HEK293 (cell line): ENCODE results near the gene SIGLEC5.

ENCODE experiments used
- CTCF ChIA-PET: fragments of 350-600 bp; formaldehyde crosslinking; extraction: SDS; loops from one replicate; lab custom pipeline; 2021; ENCODE audit warnings: antibody characterized with exemption; lab: Yijun Ruan, JAX
- POLR2A ChIA-PET: fragments of 300-600 bp; formaldehyde crosslinking; extraction: SDS; loops from one replicate; lab custom pipeline; 2020; ENCODE audit warnings: antibody characterized with exemption, inconsistent platforms; lab: Yijun Ruan, JAX
- H3K27ac ChIP-seq: fragments of 200-500 bp; sonication (Bioruptor generic); 2 replicates; pipeline ENCODE4 v1.5.1; 2014; ENCODE audit warnings: low read depth, low read length, control low read depth, inconsistent platforms; ENCODE audit errors: extremely low read depth
- H3K36me3 ChIP-seq, 2 experiments: fragments of 200-500 bp in 1 of 2; sonication (Bioruptor generic) in 1 of 2; 1 replicate in 1 of 2; 2 replicates in 1 of 2; pipeline ENCODE4 v1.5.1; 2014 to 2017; ENCODE audit warnings: inconsistent platforms in 2 of 2, low read length in 2 of 2; ENCODE audit not compliant: control insufficient read depth in 2 of 2, insufficient read depth in 1 of 2
- H3K4me1 ChIP-seq: fragments of 200-500 bp; sonication (Bioruptor generic); 2 replicates; pipeline ENCODE4 v1.5.1; 2014; ENCODE audit warnings: mild to moderate bottlenecking, low read length, inconsistent platforms; ENCODE audit not compliant: control insufficient read depth, insufficient read depth
- H3K4me3 ChIP-seq: 2 replicates; pipeline ENCODE4 v1.5.1; 2011; ENCODE audit warnings: low read depth, mild to moderate bottlenecking, control low read depth, low read length, moderate library complexity
- H3K9me3 ChIP-seq: fragments of 200-500 bp; sonication (Bioruptor generic); 2 replicates; pipeline ENCODE4 v1.5.1; 2014; ENCODE audit warnings: low read depth, low read length, inconsistent platforms; ENCODE audit not compliant: control insufficient read depth, insufficient read depth
- KLF8 ChIP-seq: fragments of 450-650 bp; formaldehyde crosslinking; IDR thresholded peaks from 2 replicates; pipeline ENCODE4 v1.5.1; 2016; ENCODE audit warnings: missing biosample characterization, missing genetic modification characterization
- SETDB1 ChIP-seq: IDR thresholded peaks from one replicate; pipeline ENCODE4 v1.6.1; 2017; ENCODE audit warnings: mild to moderate bottlenecking, low read length, moderate library complexity, mixed read lengths; ENCODE audit not compliant: insufficient read length
- ZNF133 ChIP-seq: fragments of 450-650 bp; formaldehyde crosslinking; IDR thresholded peaks from 2 replicates; pipeline ENCODE4 v1.5.1; 2016; ENCODE audit warnings: missing biosample characterization, missing genetic modification characterization
- ZNF138 ChIP-seq: fragments of 450-650 bp; formaldehyde crosslinking; IDR thresholded peaks from 2 replicates; pipeline ENCODE4 v1.5.1; 2016; ENCODE audit warnings: missing biosample characterization, missing genetic modification characterization, borderline replicate concordance
- ZNF239 ChIP-seq: fragments of 450-650 bp; formaldehyde crosslinking; IDR thresholded peaks from 2 replicates; pipeline ENCODE4 v1.5.1; 2016; ENCODE audit warnings: missing biosample characterization, missing genetic modification characterization
- ZNF24 ChIP-seq: fragments of 450-650 bp; formaldehyde crosslinking; IDR thresholded peaks from 2 replicates; pipeline ENCODE4 v1.5.1; 2016; ENCODE audit warnings: missing biosample characterization, missing genetic modification characterization
- ZNF274 ChIP-seq, 2 experiments: fragments of 200-500 bp in 1 of 2; fragments of 450-650 bp in 1 of 2; sonication (Bioruptor generic) in 1 of 2; formaldehyde crosslinking in 1 of 2; IDR thresholded peaks; 2 replicates each; pipeline versions ENCODE4 v1.5.1 to v1.6.1; 2014 to 2016; ENCODE audit warnings: borderline replicate concordance in 1 of 2, inconsistent platforms in 1 of 2, low read length in 1 of 2, missing biosample characterization in 1 of 2, missing genetic modification characterization in 1 of 2
- ZNF629 ChIP-seq: fragments of 450-650 bp; formaldehyde crosslinking; IDR thresholded peaks from 2 replicates; pipeline ENCODE4 v1.5.1; 2017; ENCODE audit warnings: missing biosample characterization, missing genetic modification characterization
- ZNF768 ChIP-seq: fragments of 450-650 bp; formaldehyde crosslinking; IDR thresholded peaks from 2 replicates; pipeline ENCODE4 v1.5.1; 2018; ENCODE audit warnings: missing biosample characterization, mild to moderate bottlenecking, missing genetic modification characterization
- ZNF791 ChIP-seq: fragments of 450-650 bp; formaldehyde crosslinking; IDR thresholded peaks from 2 replicates; pipeline ENCODE4 v1.5.1; 2016; ENCODE audit warnings: missing biosample characterization, missing genetic modification characterization
- TF ChIP-seq, protein P1 (sequence below): fragments of 450-650 bp; formaldehyde crosslinking; IDR thresholded peaks from 2 replicates; pipeline ENCODE4 v1.5.1; 2016; ENCODE audit warnings: missing biosample characterization, missing genetic modification characterization
- TF ChIP-seq, protein P2 (sequence below): fragments of 450-650 bp; formaldehyde crosslinking; IDR thresholded peaks from 2 replicates; pipeline ENCODE4 v1.5.1; 2016; ENCODE audit warnings: missing biosample characterization, missing genetic modification characterization, borderline replicate concordance
- TF ChIP-seq, protein P3 (sequence below): fragments of 450-650 bp; formaldehyde crosslinking; conservative IDR thresholded peaks from 2 replicates; pipeline ENCODE4 v1.5.1; 2016; ENCODE audit warnings: low read depth, missing biosample characterization, missing genetic modification characterization
- TF ChIP-seq, protein P4 (sequence below): fragments of 450-650 bp; formaldehyde crosslinking; IDR thresholded peaks from 2 replicates; pipeline ENCODE4 v1.5.1; 2017; ENCODE audit warnings: missing biosample characterization, missing genetic modification characterization

The SIGLEC5 gene

DNA sequence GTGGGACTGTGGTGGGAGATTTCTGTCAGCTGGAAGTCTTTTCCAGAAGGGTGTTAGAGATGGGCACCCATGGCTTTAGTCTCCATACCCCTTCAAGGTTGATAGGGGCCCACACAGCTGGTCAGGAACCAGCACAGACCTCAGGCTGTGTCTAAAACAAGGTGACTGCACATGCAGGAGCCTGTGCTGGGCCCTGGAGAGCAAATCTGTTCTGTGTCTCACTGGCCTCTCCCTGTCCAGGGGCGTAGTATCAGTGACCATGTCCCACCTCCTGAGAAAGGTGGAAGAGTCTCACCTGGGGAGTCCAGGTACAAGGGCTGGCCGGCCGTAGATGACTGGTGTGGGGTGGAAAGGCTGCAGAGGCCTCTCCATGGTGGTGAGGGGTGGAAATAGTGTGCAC, 39.8 kb downstream of the SIGLEC5 start (continued):
- TF ChIP-seq, protein P1, sequence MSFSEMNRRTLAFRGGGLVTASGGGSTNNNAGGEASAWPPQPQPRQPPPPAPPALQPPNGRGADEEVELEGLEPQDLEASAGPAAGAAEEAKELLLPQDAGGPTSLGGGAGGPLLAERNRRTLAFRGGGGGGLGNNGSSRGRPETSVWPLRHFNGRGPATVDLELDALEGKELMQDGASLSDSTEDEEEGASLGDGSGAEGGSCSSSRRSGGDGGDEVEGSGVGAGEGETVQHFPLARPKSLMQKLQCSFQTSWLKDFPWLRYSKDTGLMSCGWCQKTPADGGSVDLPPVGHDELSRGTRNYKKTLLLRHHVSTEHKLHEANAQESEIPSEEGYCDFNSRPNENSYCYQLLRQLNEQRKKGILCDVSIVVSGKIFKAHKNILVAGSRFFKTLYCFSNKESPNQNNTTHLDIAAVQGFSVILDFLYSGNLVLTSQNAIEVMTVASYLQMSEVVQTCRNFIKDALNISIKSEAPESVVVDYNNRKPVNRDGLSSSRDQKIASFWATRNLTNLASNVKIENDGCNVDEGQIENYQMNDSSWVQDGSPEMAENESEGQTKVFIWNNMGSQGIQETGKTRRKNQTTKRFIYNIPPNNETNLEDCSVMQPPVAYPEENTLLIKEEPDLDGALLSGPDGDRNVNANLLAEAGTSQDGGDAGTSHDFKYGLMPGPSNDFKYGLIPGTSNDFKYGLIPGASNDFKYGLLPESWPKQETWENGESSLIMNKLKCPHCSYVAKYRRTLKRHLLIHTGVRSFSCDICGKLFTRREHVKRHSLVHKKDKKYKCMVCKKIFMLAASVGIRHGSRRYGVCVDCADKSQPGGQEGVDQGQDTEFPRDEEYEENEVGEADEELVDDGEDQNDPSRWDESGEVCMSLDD, result no peak
- TF ChIP-seq, protein P2, sequence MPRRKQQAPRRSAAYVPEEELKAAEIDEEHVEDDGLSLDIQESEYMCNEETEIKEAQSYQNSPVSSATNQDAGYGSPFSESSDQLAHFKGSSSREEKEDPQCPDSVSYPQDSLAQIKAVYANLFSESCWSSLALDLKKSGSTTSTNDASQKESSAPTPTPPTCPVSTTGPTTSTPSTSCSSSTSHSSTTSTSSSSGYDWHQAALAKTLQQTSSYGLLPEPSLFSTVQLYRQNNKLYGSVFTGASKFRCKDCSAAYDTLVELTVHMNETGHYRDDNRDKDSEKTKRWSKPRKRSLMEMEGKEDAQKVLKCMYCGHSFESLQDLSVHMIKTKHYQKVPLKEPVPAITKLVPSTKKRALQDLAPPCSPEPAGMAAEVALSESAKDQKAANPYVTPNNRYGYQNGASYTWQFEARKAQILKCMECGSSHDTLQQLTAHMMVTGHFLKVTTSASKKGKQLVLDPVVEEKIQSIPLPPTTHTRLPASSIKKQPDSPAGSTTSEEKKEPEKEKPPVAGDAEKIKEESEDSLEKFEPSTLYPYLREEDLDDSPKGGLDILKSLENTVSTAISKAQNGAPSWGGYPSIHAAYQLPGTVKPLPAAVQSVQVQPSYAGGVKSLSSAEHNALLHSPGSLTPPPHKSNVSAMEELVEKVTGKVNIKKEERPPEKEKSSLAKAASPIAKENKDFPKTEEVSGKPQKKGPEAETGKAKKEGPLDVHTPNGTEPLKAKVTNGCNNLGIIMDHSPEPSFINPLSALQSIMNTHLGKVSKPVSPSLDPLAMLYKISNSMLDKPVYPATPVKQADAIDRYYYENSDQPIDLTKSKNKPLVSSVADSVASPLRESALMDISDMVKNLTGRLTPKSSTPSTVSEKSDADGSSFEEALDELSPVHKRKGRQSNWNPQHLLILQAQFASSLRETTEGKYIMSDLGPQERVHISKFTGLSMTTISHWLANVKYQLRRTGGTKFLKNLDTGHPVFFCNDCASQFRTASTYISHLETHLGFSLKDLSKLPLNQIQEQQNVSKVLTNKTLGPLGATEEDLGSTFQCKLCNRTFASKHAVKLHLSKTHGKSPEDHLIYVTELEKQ (tag by site-specific recombination), result no peak
- TF ChIP-seq, all 188 proteins: peak for 0

DNA sequence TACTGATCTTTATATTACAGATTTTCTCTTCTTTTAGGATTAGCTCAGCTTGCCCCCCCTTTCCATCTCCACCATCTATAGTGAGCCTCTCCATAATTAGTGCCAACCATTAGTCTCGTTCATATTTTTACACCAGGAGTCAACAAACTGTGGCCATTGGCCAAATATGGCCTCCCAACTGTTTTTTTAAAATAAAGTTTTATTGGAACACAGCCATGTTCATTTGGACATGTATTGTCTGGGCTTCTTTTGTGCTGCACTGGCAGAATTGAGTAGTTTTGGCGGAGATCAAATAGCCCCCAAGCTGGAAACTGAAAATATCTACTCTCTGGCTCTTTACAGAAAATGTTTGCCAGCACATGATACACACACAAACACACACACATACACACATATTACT, 40.7 kb downstream of the SIGLEC5 start:
- H3K9me3 ChIP-seq, result no peaks in the 10 kb centered on the region
- POLR2A ChIA-PET, result no interaction called here
- no peak for TF ChIP-seq ZNF629 (tag by site-specific recombination)
- TF ChIP-seq ZNF133, result no peak
- TF ChIP-seq ZNF138 (tag by site-specific recombination), result no peak
- no peak for TF ChIP-seq ZNF24
- no peak for TF ChIP-seq ZNF768 (tag by site-specific recombination)
- TF ChIP-seq KLF8, result no peak
- TF ChIP-seq, protein P3, sequence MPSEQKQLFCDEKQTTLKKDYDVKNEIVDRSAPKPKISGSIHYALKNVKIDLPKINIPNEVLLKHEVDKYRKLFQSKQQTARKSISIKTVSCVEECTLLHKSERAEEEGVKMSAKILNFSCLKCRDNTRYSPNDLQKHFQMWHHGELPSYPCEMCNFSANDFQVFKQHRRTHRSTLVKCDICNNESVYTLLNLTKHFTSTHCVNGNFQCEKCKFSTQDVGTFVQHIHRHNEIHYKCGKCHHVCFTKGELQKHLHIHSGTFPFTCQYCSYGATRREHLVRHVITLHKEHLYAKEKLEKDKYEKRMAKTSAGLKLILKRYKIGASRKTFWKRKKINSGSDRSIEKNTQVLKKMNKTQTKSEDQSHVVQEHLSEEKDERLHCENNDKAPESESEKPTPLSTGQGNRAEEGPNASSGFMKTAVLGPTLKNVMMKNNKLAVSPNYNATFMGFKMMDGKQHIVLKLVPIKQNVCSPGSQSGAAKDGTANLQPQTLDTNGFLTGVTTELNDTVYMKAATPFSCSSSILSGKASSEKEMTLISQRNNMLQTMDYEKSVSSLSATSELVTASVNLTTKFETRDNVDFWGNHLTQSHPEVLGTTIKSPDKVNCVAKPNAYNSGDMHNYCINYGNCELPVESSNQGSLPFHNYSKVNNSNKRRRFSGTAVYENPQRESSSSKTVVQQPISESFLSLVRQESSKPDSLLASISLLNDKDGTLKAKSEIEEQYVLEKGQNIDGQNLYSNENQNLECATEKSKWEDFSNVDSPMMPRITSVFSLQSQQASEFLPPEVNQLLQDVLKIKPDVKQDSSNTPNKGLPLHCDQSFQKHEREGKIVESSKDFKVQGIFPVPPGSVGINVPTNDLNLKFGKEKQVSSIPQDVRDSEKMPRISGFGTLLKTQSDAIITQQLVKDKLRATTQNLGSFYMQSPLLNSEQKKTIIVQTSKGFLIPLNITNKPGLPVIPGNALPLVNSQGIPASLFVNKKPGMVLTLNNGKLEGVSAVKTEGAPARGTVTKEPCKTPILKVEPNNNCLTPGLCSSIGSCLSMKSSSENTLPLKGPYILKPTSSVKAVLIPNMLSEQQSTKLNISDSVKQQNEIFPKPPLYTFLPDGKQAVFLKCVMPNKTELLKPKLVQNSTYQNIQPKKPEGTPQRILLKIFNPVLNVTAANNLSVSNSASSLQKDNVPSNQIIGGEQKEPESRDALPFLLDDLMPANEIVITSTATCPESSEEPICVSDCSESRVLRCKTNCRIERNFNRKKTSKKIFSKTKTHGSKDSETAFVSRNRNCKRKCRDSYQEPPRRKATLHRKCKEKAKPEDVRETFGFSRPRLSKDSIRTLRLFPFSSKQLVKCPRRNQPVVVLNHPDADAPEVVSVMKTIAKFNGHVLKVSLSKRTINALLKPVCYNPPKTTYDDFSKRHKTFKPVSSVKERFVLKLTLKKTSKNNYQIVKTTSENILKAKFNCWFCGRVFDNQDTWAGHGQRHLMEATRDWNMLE (tag by site-specific recombination), result no peak
- TF ChIP-seq ZNF791 (tag by site-specific recombination), result no peak

DNA sequence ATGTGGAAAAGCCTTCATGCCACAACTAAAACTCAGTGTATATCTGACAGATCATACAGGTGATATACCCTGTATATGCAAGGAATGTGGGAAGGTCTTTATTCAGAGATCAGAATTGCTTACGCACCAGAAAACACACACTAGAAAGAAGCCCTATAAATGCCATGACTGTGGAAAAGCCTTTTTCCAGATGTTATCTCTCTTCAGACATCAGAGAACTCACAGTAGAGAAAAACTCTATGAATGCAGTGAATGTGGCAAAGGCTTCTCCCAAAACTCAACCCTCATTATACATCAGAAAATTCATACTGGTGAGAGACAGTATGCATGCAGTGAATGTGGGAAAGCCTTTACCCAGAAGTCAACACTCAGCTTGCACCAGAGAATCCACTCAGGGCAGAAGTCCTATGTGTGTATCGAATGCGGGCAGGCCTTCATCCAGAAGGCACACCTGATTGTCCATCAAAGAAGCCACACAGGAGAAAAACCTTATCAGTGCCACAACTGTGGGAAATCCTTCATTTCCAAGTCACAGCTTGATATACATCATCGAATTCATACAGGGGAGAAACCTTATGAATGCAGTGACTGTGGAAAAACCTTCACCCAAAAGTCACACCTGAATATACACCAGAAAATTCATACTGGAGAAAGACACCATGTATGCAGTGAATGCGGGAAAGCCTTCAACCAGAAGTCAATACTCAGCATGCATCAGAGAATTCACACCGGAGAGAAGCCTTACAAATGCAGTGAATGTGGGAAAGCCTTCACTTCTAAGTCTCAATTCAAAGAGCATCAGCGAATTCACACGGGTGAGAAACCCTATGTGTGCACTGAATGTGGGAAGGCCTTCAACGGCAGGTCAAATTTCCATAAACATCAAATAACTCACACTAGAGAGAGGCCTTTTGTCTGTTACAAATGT, 42.7 kb downstream of the SIGLEC5 start:
- no peak overlapping the region for H3K27ac ChIP-seq
- ChIA-PET POLR2A (no interaction called here), CTCF (interaction anchor here (0.6 kb wide), 1 partner anchor 24 kb away, joined by 4 read pairs; no protein-coding TSS in a partner anchor)
- no peak for TF ChIP-seq ZNF274 (IDR thresholded peaks at IDR 0.05; ENCODE audit: low read length)
- peak; percentile 27; the same call in 1 of the 2 replicates for TF ChIP-seq ZNF274 (tag by site-specific recombination; IDR thresholded peaks at IDR 0.05; ENCODE audit: borderline replicate concordance)
- TF ChIP-seq SETDB1, result peak; percentile 93
- 0 out of 2 replicates have a peak, but pooled peaks have one; percentile 59 for TF ChIP-seq ZNF239
- TF ChIP-seq, protein P4, sequence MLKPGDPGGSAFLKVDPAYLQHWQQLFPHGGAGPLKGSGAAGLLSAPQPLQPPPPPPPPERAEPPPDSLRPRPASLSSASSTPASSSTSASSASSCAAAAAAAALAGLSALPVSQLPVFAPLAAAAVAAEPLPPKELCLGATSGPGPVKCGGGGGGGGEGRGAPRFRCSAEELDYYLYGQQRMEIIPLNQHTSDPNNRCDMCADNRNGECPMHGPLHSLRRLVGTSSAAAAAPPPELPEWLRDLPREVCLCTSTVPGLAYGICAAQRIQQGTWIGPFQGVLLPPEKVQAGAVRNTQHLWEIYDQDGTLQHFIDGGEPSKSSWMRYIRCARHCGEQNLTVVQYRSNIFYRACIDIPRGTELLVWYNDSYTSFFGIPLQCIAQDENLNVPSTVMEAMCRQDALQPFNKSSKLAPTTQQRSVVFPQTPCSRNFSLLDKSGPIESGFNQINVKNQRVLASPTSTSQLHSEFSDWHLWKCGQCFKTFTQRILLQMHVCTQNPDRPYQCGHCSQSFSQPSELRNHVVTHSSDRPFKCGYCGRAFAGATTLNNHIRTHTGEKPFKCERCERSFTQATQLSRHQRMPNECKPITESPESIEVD (tag by site-specific recombination), result no peak
- TF ChIP-seq, all 188 proteins: peak for 3
- Histone ChIP-seq H3K9me3 (no peaks in the 10 kb centered on the region), H3K4me3 (no peak overlapping the region), H3K4me1 (no peaks in the 10 kb centered on the region), H3K36me3 (peaks cover 12 to 53% of the 10 kb centered on the region in 2 experiments)

More for the DNA sequence above, 40.7 kb downstream of the SIGLEC5 start:
- H3K4me1 ChIP-seq, result no peaks in the 10 kb centered on the region
- H3K4me3 ChIP-seq, result no peak overlapping the region
- peaks cover 5 to 33% of the 10 kb centered on the region in 2 experiments; a peak in 2 of 3 replicates for H3K36me3 ChIP-seq
- CTCF ChIA-PET, result no interaction called here
- no peak overlapping the region for H3K27ac ChIP-seq
